ENCODE data around the gene APPBP2.

DNA sequence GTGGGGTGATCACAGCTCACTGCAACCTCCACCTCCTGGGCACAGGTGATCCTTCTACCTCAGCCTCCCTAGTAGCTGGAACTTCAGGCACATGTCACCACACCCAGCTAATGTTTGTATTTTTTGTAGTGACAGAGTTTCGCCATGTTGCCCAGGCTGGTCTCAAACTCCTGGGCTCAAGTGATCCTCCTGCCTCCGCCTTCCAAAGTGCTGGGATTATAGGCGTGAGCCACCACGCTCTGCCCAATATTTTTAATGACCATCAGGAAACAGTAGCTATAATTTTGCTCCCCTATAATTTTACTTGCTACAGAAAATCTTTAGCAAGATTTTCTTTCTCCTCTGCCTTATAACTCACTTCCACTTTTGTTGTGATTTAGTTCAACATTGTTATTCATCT, 29.7 kb upstream of the APPBP2 start:
- TF ChIP-seq, protein P1, sequence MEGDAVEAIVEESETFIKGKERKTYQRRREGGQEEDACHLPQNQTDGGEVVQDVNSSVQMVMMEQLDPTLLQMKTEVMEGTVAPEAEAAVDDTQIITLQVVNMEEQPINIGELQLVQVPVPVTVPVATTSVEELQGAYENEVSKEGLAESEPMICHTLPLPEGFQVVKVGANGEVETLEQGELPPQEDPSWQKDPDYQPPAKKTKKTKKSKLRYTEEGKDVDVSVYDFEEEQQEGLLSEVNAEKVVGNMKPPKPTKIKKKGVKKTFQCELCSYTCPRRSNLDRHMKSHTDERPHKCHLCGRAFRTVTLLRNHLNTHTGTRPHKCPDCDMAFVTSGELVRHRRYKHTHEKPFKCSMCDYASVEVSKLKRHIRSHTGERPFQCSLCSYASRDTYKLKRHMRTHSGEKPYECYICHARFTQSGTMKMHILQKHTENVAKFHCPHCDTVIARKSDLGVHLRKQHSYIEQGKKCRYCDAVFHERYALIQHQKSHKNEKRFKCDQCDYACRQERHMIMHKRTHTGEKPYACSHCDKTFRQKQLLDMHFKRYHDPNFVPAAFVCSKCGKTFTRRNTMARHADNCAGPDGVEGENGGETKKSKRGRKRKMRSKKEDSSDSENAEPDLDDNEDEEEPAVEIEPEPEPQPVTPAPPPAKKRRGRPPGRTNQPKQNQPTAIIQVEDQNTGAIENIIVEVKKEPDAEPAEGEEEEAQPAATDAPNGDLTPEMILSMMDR (IDR thresholded peaks at IDR 0.05), result no peak
- TF ChIP-seq, protein P2, sequence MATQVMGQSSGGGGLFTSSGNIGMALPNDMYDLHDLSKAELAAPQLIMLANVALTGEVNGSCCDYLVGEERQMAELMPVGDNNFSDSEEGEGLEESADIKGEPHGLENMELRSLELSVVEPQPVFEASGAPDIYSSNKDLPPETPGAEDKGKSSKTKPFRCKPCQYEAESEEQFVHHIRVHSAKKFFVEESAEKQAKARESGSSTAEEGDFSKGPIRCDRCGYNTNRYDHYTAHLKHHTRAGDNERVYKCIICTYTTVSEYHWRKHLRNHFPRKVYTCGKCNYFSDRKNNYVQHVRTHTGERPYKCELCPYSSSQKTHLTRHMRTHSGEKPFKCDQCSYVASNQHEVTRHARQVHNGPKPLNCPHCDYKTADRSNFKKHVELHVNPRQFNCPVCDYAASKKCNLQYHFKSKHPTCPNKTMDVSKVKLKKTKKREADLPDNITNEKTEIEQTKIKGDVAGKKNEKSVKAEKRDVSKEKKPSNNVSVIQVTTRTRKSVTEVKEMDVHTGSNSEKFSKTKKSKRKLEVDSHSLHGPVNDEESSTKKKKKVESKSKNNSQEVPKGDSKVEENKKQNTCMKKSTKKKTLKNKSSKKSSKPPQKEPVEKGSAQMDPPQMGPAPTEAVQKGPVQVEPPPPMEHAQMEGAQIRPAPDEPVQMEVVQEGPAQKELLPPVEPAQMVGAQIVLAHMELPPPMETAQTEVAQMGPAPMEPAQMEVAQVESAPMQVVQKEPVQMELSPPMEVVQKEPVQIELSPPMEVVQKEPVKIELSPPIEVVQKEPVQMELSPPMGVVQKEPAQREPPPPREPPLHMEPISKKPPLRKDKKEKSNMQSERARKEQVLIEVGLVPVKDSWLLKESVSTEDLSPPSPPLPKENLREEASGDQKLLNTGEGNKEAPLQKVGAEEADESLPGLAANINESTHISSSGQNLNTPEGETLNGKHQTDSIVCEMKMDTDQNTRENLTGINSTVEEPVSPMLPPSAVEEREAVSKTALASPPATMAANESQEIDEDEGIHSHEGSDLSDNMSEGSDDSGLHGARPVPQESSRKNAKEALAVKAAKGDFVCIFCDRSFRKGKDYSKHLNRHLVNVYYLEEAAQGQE (IDR thresholded peaks at IDR 0.05; ENCODE audit: insufficient read depth in 1 of 2, low read depth in 2 of 2, low read length in 1 of 2), result no peak
- no peak for TF ChIP-seq POLR2AphosphoS5 (IDR thresholded peaks at IDR 0.05; ENCODE audit: low read depth, low read length)
